NCI-H1436 treated with DMSO at 0.1 percent for 48 hours (cell line): ENCODE data around the gene DNAJB8.

ENCODE experiments used
- DNase-seq: peaks from one replicate; lab custom pipeline; 2025; lab: John Stamatoyannopoulos, UW

DNAJB8 gene

GRCh38 chr3:128482666-128483656 lies 16.3 kb upstream of the DNAJB8 start:
- no peak for DNase-seq

- no peak for DNase-seq
These were observed 15.5 kb upstream of the DNAJB8 start for GRCh38 chr3:128482175-128482574.

- no peak for DNase-seq
These were observed 14.8 kb upstream of the DNAJB8 start for GRCh38 chr3:128481438-128481942.

GRCh38 chr3:128480717-128481437 lies 14.2 kb upstream of the DNAJB8 start:
- DNase-seq: no peak

- DNase-seq: no peak
These were observed 13.6 kb upstream of the DNAJB8 start for GRCh38 chr3:128480278-128480677.

- no peak for DNase-seq
These were observed 12.9 kb upstream of the DNAJB8 start for GRCh38 chr3:128479558-128480086.

DNA sequence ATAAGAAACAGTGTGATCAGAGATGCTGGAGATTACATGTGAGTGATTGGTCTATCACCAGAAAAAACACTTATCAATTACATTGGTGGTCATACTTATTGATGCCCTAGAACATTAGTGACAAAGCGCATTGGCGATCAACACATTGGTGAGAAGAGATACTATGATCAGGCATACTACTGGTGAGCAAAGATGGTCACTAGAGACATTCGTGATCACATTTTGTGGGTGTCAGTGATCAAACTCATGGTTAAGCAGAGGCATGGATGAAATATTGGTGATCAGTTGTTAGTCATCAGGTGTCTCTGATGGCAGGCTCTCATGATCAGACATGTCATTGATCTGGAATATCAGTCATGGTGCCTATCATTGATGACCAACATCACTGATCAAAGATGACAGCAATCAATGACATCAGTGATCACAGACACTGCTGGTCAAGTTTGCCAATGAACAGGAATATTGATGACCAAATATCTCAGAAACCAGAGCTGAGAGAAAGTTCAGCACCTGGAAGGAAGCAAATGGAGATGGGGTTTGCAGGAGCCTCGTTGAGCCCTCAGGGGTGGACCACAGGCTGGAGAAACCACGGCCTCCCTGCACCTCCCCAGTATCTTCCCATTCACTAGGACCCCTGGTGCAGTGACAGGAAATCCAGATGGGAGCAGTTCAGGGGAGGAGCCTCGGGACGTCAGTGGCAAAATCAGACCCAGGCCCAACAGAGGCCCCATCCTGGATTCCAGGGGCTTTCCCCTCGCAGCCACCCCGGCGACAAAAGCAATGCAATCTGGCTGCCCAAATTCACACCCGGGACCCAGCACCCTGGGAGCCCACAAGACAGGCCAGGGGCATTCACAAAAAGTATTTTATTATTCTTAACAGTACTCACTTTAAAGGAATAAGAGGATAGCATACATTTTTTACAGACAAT lies 12.2 kb upstream of the DNAJB8 start:
- DNase-seq: no peak

DNA sequence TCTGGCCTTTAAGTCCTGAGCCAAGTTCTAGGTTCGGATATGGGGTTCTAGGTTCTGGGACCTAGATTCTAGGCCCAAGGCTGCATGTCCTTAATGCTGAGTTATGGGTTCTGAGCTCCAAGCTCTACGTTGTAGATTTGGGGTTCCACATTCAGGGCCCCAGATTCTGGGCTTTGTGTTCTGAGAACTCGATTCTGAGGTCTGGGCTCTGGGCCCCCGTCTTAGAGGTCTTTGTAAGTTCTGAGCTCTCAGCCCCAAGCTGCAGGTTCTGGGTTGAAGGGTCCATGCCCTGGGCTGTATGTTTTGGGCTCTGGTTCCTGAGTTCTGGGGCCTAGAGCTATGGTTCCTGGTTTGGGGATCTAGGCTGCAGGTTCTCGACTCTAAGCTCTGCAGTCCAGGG lies 10.0 kb upstream of the DNAJB8 start:
- no peak for DNase-seq

- no peak for DNase-seq
These were observed 8.7 kb upstream of the DNAJB8 start for GRCh38 chr3:128475355-128475754.

GRCh38 chr3:128473737-128474136 lies 7.0 kb upstream of the DNAJB8 start:
- DNase-seq: no peak

DNA sequence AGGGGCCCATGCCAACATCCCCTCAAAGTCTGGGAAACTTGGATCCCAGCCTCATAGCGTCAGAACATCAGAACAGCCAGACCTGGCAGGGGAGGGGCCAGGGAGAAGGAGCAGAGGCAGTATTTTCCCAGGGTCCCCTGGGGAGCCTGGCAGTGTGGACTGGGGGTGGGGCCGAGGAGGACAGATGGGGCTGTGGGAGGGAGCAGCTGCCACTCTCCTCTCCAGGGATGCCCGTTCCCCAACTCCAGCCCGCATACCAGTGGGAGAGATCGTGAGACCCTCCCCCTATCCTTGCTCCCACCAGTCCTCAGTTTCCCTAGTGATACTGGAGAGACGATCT lies 6.5 kb upstream of the DNAJB8 start:
- DNase-seq: no peak

- DNase-seq: no peak
These were observed 5.9 kb upstream of the DNAJB8 start for GRCh38 chr3:128472449-128473179.

DNA sequence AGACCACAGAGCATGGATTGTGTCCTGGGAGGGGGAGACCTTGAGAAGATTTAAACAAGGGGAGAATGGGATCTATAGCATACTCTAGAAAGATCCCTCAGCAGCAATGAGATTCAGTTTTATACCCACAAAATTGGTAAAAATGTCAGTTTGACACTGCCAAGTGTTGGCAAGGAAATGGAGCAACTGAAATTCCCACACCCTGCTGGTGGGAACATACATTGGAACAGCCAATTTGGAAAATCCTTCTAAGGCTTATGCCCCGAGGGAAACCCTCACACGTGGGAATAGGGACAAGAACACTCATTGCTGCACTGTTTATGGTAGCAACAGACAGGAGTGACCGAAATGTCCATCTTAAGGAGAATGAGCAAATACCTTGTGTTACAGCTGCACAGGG lies 5.0 kb upstream of the DNAJB8 start:
- DNase-seq: no peak

DNA sequence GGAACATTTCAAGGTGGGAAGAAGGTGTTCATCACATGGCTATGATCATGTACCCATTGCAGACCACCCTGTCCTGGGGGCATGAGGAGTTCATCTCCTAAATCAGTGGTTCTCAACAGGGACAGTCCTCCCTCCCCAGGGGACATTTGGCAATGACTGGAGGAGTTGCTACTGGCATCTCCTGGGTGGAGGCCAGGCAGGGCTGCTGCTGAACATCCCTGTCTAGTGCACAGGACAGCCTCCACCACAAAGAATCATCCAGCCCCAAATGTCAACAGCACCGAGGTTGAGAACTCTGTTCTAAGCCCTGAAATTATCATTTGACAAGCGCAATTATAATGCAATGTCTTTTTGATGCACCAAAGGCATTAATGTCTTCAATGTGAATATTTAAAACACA lies 4.4 kb upstream of the DNAJB8 start:
- no peak for DNase-seq

- no peak for DNase-seq
These were observed 3.6 kb upstream of the DNAJB8 start for GRCh38 chr3:128470134-128470899.

GRCh38 chr3:128469556-128469955 lies 2.9 kb upstream of the DNAJB8 start:
- no peak for DNase-seq

- DNase-seq: no peak
These were observed 2.3 kb upstream of the DNAJB8 start for GRCh38 chr3:128468791-128469527.

DNA sequence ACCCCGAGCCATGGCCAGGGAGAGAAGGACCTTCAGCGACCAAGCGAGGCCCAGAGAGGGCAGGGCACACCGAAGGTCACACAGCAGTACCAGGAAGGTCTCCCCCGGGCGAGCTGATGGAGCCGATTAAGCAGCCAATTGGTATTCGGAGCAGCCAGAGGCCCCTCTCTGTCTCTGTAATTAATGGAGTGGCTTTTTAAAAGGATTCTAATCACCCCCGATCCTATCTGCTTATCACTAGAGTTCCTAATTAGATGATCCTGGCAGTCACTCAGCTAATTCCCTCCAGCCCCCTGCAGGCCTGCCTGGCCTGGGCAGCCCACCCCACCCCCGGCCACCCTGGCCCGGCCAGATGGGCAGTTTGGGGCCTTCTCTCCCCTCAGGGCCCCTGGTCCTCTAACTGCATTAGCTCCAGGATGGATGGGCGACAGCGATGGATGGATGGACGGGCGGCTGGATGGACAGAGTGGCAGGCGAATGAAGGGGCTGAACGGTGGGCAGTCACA lies 1.6 kb upstream of the DNAJB8 start:
- DNase-seq: no peak

DNA sequence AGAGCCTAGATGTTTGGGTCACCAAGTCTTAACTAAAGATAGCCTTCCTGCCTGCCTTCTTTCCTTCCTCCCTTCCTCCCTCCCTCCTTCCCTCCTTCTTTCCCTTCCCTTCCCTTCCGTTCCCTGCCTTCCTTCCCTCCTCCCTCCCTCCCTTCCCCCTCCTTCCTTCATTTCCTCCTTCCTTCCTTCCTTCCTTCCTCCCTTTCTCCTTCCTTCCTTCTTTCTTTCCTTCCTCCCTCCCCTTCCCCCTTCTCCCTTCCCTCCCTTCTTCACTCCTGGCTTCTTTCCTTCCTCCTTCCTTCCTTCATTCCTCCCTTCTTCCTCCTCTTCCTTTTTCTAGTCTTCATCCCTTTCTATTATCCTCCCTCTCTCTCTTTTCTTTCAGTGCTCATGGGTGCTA lies 2.0 kb downstream of the DNAJB8 start:
- no peak for DNase-seq
